ENCODE results near the gene IGFL4.

The IGFL4 gene

DNA sequence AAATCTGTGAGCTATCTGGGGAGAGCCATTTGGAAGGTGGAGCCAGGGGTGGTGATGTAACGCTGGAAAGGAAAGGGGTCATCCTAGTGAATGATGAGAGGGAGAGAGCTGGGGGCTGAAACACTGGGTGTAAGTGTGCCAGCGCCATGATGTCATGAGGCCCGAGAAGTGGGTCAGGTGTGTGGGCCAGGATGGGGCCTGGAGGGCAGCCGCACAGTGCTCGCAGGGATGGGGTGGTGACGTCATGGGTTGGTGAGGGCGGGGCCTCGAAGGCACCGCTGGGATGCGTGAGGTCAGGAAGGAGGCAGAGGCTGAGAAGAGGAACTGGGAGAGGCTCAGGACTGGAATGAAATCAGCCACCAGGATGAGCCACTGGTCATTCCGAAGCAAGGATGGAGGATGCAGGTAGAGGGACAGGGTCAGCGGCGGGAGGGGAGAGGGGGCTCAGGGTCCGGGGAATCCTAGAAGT is 41.1 kb downstream of the IGFL4 start:
- Histone ChIP-seq H3K4me3 (ENCODE audit: low read depth in 1 of 2, low read length in 2 of 2) (no peak overlapping the region), H4K20me1 (ENCODE audit: insufficient read depth, low read length) (peaks cover 6% of the 10 kb centered on the region; the same call in 1 of the 2 replicates), H3K4me1 (ENCODE audit: insufficient read depth, low read length) (peaks cover 16% of the 10 kb centered on the region), H3K4me2 (ENCODE audit: insufficient read depth, low read length) (no peak overlapping the region), H3K36me3 (ENCODE audit: insufficient read depth, low read length) (peaks cover 20% of the 10 kb centered on the region), H3K79me2 (ENCODE audit: insufficient read depth, low read length) (peaks cover 30% of the 10 kb centered on the region), H3K27ac (ENCODE audit: low read length) (no peak overlapping the region), H3K9ac (ENCODE audit: low read depth, low read length) (no peak overlapping the region), H3K27me3 (ENCODE audit: insufficient read depth, low read length, poor library complexity) (no peaks in the 10 kb centered on the region), H3K9me3 (ENCODE audit: insufficient read depth, low read length, severe bottlenecking) (no peaks in the 10 kb centered on the region), H2AFZ (ENCODE audit: low read depth, low read length) (no peak overlapping the region)
- TF ChIP-seq EZH2 (IDR thresholded peaks at IDR 0.05; ENCODE audit: borderline replicate concordance, low read depth, low read length, severe bottlenecking), result no peak
- TF ChIP-seq, protein P1, sequence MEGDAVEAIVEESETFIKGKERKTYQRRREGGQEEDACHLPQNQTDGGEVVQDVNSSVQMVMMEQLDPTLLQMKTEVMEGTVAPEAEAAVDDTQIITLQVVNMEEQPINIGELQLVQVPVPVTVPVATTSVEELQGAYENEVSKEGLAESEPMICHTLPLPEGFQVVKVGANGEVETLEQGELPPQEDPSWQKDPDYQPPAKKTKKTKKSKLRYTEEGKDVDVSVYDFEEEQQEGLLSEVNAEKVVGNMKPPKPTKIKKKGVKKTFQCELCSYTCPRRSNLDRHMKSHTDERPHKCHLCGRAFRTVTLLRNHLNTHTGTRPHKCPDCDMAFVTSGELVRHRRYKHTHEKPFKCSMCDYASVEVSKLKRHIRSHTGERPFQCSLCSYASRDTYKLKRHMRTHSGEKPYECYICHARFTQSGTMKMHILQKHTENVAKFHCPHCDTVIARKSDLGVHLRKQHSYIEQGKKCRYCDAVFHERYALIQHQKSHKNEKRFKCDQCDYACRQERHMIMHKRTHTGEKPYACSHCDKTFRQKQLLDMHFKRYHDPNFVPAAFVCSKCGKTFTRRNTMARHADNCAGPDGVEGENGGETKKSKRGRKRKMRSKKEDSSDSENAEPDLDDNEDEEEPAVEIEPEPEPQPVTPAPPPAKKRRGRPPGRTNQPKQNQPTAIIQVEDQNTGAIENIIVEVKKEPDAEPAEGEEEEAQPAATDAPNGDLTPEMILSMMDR (IDR thresholded peaks at IDR 0.05; ENCODE audit: borderline replicate concordance, extremely low read depth, low read length, poor library complexity, severe bottlenecking), result no peak
- DNase-seq (no peak), ATAC-seq (ENCODE audit: insufficient read depth, low read depth) (no peak)

DNA sequence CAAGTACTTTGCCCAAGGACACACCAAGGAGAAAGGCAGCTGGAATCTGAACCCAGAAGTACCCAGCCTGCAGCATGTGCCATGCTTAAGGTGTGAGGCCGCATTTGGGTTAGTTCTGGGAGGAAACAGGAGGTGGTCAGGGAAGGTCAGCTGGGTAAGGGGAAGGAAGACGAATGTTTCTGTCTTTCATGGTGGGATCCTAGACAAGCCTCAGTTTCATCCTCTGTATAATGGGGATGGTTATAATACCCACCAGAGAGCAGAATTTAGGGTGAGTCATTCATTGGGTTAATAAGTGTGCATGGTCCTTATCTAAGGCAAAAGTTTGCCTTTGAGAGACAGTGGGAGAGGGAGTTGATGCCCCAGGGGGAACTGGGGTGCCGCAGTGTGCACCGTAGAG is 42.0 kb downstream of the IGFL4 start:
- no peaks in the 10 kb centered on the region for H3K27me3 ChIP-seq (ENCODE audit: insufficient read depth, low read length, poor library complexity)
- H3K4me3 ChIP-seq (ENCODE audit: low read depth in 1 of 2, low read length in 2 of 2), result no peak overlapping the region
- H3K36me3 ChIP-seq (ENCODE audit: insufficient read depth, low read length), result peaks cover 17% of the 10 kb centered on the region
- no peak overlapping the region for H3K4me2 ChIP-seq (ENCODE audit: insufficient read depth, low read length)
- no peaks in the 10 kb centered on the region for H3K9me3 ChIP-seq (ENCODE audit: insufficient read depth, low read length, severe bottlenecking)
- H3K27ac ChIP-seq (ENCODE audit: low read length), result no peak overlapping the region
- ATAC-seq (ENCODE audit: insufficient read depth, low read depth) (no peak), DNase-seq (no peak)
- TF ChIP-seq, protein P1 (IDR thresholded peaks at IDR 0.05; ENCODE audit: borderline replicate concordance, extremely low read depth, low read length, poor library complexity, severe bottlenecking), result no peak
- H2AFZ ChIP-seq (ENCODE audit: low read depth, low read length), result no peak overlapping the region
- no peak overlapping the region for H3K9ac ChIP-seq (ENCODE audit: low read depth, low read length)
- peaks cover 22% of the 10 kb centered on the region for H3K4me1 ChIP-seq (ENCODE audit: insufficient read depth, low read length)
- peaks cover 6% of the 10 kb centered on the region; the same call in 1 of the 2 replicates for H4K20me1 ChIP-seq (ENCODE audit: insufficient read depth, low read length)
- H3K79me2 ChIP-seq (ENCODE audit: insufficient read depth, low read length), result peaks cover 30% of the 10 kb centered on the region

DNA sequence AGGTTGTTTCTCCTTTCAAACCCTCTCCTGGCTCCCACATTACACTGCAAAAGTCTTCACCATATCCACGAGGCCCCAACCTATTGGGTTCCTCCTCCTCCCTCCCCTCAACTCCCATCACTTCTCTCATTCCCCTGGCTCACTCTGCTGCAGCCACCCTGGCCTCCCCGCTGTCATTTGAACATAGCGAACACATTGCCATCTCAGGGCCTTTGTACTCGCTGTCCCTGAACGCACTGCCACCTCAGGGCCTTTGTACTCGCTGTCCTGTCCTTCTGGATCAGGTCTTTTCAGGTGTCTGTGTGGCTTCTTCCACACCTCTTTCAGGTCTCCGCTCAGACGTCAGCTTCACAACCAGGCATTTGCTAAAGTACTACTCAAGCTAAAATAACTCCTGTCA is 43.9 kb downstream of the IGFL4 start:
- Histone ChIP-seq H3K79me2 (ENCODE audit: insufficient read depth, low read length) (peaks cover 30% of the 10 kb centered on the region), H3K9me3 (ENCODE audit: insufficient read depth, low read length, severe bottlenecking) (no peaks in the 10 kb centered on the region), H2AFZ (ENCODE audit: low read depth, low read length) (no peak overlapping the region), H3K27me3 (ENCODE audit: insufficient read depth, low read length, poor library complexity) (no peaks in the 10 kb centered on the region), H3K9ac (ENCODE audit: low read depth, low read length) (no peak overlapping the region; the same call in 1 of the 2 replicates), H3K27ac (ENCODE audit: low read length) (0 out of 2 replicates have a peak overlapping the region, but pooled peaks have one; percentile 42), H3K4me2 (ENCODE audit: insufficient read depth, low read length) (peak overlapping the region; percentile 76; the same call in 1 of the 2 replicates), H4K20me1 (ENCODE audit: insufficient read depth, low read length) (no peaks in the 10 kb centered on the region; the same call in 1 of the 2 replicates), H3K36me3 (ENCODE audit: insufficient read depth, low read length) (peaks cover 8% of the 10 kb centered on the region; the same call in 1 of the 2 replicates), H3K4me3 (ENCODE audit: low read depth in 1 of 2, low read length in 2 of 2) (peak overlapping the region in 1 of 2 experiments; percentile 12; a peak in 1 of 4 replicates), H3K4me1 (ENCODE audit: insufficient read depth, low read length) (peaks cover 22% of the 10 kb centered on the region)
- DNase-seq, result no peak
- TF ChIP-seq, protein P1 (IDR thresholded peaks at IDR 0.05; ENCODE audit: borderline replicate concordance, extremely low read depth, low read length, poor library complexity, severe bottlenecking), result no peak
- TF ChIP-seq EZH2 (IDR thresholded peaks at IDR 0.05; ENCODE audit: borderline replicate concordance, low read depth, low read length, severe bottlenecking), result no peak
- no peak for ATAC-seq (ENCODE audit: insufficient read depth, low read depth)

All from DND-41 (cell line).